Nephron progenitor cell (in vitro differentiated cells): ENCODE data around the gene IL20.

Source experiments
- DNase-seq: peaks from one replicate; pipeline ENCODE4 v3.0.0; 2021
- H3K27ac Mint-ChIP-seq: 2 replicates; pipeline ENCODE4 v1.8.0; 2021; ENCODE audit warnings: mild to moderate bottlenecking, moderate library complexity, mixed read lengths
- H3K27me3 Mint-ChIP-seq: 2 replicates; pipeline ENCODE4 v1.8.0; 2021; ENCODE audit warnings: mild to moderate bottlenecking, low read depth, mixed read lengths; ENCODE audit not compliant: poor library complexity
- H3K36me3 Mint-ChIP-seq: 2 replicates; pipeline ENCODE4 v1.8.0; 2021; ENCODE audit warnings: low read depth, mixed read lengths
- H3K4me1 Mint-ChIP-seq: 2 replicates; pipeline ENCODE4 v1.8.0; 2021; ENCODE audit warnings: mixed read lengths
- H3K4me3 Mint-ChIP-seq: 2 replicates; pipeline ENCODE4 v1.8.0; 2021; ENCODE audit warnings: mild to moderate bottlenecking, moderate library complexity, mixed read lengths
- H3K9me3 Mint-ChIP-seq: 2 replicates; pipeline ENCODE4 v1.8.0; 2021; ENCODE audit warnings: mild to moderate bottlenecking, moderate library complexity, mixed read lengths
- CTCF ChIP-seq: fragments of 200-600 bp; sonication (generic); IDR thresholded peaks from 2 replicates; pipeline ENCODE4 v1.5.0; 2021; ENCODE audit warnings: antibody characterized with exemption

IL20 gene

GRCh38 chr1:206854401-206855129 is 10.9 kb upstream of the IL20 start:
- H3K27ac Mint-ChIP-seq = no peak overlapping the region
- H3K27me3 Mint-ChIP-seq = peaks cover 20% of the 10 kb centered on the region
- no peaks in the 10 kb centered on the region for H3K36me3 Mint-ChIP-seq
- H3K9me3 Mint-ChIP-seq = peaks cover 43% of the 10 kb centered on the region
- TF ChIP-seq CTCF = no peak
- no peak overlapping the region for H3K4me3 Mint-ChIP-seq
- no peaks in the 10 kb centered on the region for H3K4me1 Mint-ChIP-seq
- no peak for DNase-seq

GRCh38 chr1:206855859-206856258 is 9.6 kb upstream of the IL20 start:
- no peak for TF ChIP-seq CTCF
- H3K36me3 Mint-ChIP-seq = no peaks in the 10 kb centered on the region
- no peak overlapping the region for H3K4me3 Mint-ChIP-seq
- H3K27me3 Mint-ChIP-seq = peaks cover 24% of the 10 kb centered on the region
- no peak for DNase-seq
- H3K4me1 Mint-ChIP-seq = no peaks in the 10 kb centered on the region
- no peak overlapping the region for H3K27ac Mint-ChIP-seq
- peaks cover 30% of the 10 kb centered on the region for H3K9me3 Mint-ChIP-seq

- Mint-ChIP-seq H3K9me3 (peaks cover 20% of the 10 kb centered on the region), H3K4me1 (no peaks in the 10 kb centered on the region), H3K27me3 (peaks cover 34% of the 10 kb centered on the region), H3K36me3 (no peaks in the 10 kb centered on the region), H3K4me3 (no peak overlapping the region), H3K27ac (no peak overlapping the region)
- TF ChIP-seq CTCF = no peak
- no peak for DNase-seq
These were observed 8.6 kb upstream of the IL20 start for GRCh38 chr1:206856674-206857464.

DNA sequence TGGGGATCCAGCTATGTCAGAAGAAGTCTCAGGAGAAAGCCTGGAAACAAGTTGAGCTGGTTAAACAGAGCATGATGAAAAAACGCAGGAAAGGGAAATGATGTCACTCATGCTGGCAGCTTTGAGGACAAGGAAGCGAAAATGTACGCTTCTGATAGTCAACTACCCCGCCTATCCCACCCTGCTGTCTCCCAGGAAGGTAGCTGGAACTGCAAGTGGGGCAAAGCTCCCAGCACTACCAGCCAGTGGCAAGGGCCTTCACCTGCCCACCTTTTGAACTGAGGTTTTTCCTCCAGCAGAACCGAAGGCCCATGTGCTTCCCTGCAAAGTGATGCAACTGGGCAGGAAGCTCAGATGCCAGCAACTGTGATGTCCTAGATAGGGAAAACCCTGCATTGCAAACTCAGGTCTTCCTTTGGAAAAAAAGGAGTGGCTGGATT is 6.3 kb upstream of the IL20 start:
- Mint-ChIP-seq H3K4me1 (peaks cover 7% of the 10 kb centered on the region), H3K27me3 (peaks cover 47% of the 10 kb centered on the region), H3K27ac (no peak overlapping the region), H3K36me3 (no peaks in the 10 kb centered on the region), H3K9me3 (peaks cover 3% of the 10 kb centered on the region), H3K4me3 (no peak overlapping the region)
- no peak for TF ChIP-seq CTCF
- DNase-seq = no peak

DNA sequence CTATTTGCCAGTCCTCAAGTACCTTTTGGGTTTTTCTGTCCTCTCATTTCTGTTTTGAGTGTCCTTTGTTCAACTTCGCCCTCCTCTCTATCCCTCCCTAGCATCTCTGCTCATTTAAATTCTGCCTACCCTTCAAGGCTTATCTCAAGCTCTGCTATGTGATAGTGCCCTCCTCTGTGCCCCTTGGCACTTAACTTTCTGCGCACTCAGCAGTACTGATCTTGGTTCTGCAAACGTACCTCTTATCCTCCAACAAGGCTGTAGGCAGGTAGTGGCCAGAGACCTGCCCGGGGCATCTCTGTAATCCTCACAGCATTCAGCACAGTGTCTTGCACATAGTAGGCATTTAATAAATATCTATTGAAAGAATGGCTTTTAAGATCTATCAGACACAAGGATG is 5.3 kb upstream of the IL20 start:
- Mint-ChIP-seq H3K4me1 (peaks cover 7% of the 10 kb centered on the region), H3K27me3 (peaks cover 47% of the 10 kb centered on the region), H3K4me3 (no peak overlapping the region), H3K9me3 (no peaks in the 10 kb centered on the region), H3K36me3 (no peaks in the 10 kb centered on the region), H3K27ac (no peak overlapping the region)
- no peak for DNase-seq
- TF ChIP-seq CTCF = no peak
